Endothelial cell of umbilical vein (primary cell): ENCODE results near the gene CD1D. TPM values are rescaled to one million over a fixed set of nuclear protein-coding genes. Genes with fewer than 3 reads are reported as not detected.

Source experiments
- BruUV-seq: library from RNA; stranded (reverse); fragments of 400-500 nt; replicated peaks from 2 replicates; lab custom pipeline; 2021; lab: Mats Ljungman, UMichigan
- CTCF ChIA-PET: fragments of 300-600, 350-600 bp; sonication (Branson Sonifier 250); formaldehyde crosslinking; loops from one replicate; lab custom pipeline; 2021; ENCODE audit warnings: antibody characterized with exemption, inconsistent platforms; lab: Charles Lee
- POLR2A ChIA-PET: fragments of 300-600, 350-600 bp; sonication (Branson Sonifier 250); formaldehyde crosslinking; loops from one replicate; lab custom pipeline; 2021; ENCODE audit warnings: antibody characterized with exemption, inconsistent platforms; lab: Charles Lee
- DNase-seq: peaks from one replicate; pipeline ENCODE4 v3.0.0-alpha.2; 2011; ENCODE audit warnings: low read depth, low spot score
- FAIRE-seq: peaks from 2 replicates; lab custom pipeline; 2011; peaks lifted over from hg19 to GRCh38; lab: Jason Lieb, UNC
- H2AFZ ChIP-seq: 2 replicates; pipeline ENCODE4 v1.6.0; 2012; ENCODE audit warnings: low read depth, low read length, control low read depth, inconsistent platforms
- H3K27ac ChIP-seq: 2 replicates; pipeline ENCODE4 v1.5.1; 2011; ENCODE audit warnings: low read depth, mild to moderate bottlenecking, control low read depth, low read length, moderate library complexity; ENCODE audit not compliant: insufficient read depth
- H3K27me3 ChIP-seq, 2 experiments: 2 replicates each; pipeline versions ENCODE4 v1.6.0 to v1.6.1; 2011; ENCODE audit warnings: low read length in 2 of 2, mixed read lengths in 1 of 2; ENCODE audit not compliant: control insufficient read depth in 2 of 2, insufficient read depth in 2 of 2
- H3K36me3 ChIP-seq, 2 experiments: 2 replicates in 1 of 2; 3 replicates in 1 of 2; pipeline ENCODE4 v1.5.1; 2011; ENCODE audit warnings: low read length in 2 of 2, mild to moderate bottlenecking in 1 of 2, moderate library complexity in 1 of 2; ENCODE audit not compliant: control insufficient read depth in 2 of 2, insufficient read depth in 2 of 2; ENCODE audit errors: extremely low read depth in 1 of 2
- H3K4me1 ChIP-seq: 3 replicates; pipeline ENCODE4 v1.5.1; 2011; ENCODE audit warnings: mild to moderate bottlenecking, low read length; ENCODE audit not compliant: control insufficient read depth, insufficient read depth; ENCODE audit errors: extremely low read depth
- H3K4me2 ChIP-seq: 2 replicates; pipeline ENCODE4 v1.6.1; 2011; ENCODE audit warnings: low read length, control low read depth, mixed read lengths; ENCODE audit not compliant: insufficient read depth
- H3K4me3 ChIP-seq, 3 experiments: fragments of 200-600 bp in 1 of 3; sonication (generic), shearing (Covaris generic) in 1 of 3; replicated peaks in 1 of 3; 2 replicates each; pipeline ENCODE4 v1.5.1; 2011 to 2016; ENCODE audit warnings: control low read depth in 3 of 3, low read length in 3 of 3, mild to moderate bottlenecking in 2 of 3, inconsistent platforms in 1 of 3, low read depth in 1 of 3, moderate library complexity in 1 of 3; ENCODE audit not compliant: insufficient read depth in 1 of 3
- H3K79me2 ChIP-seq: 2 replicates; pipeline ENCODE4 v1.6.0; 2012; ENCODE audit warnings: low read length, inconsistent platforms; ENCODE audit not compliant: control insufficient read depth, insufficient read depth
- H3K9ac ChIP-seq: replicated peaks from 2 replicates; pipeline ENCODE3; 2011; ENCODE audit warnings: low read length, control low read depth; ENCODE audit not compliant: insufficient read depth; ENCODE audit errors: extremely low read depth
- H3K9me1 ChIP-seq: replicated peaks from 3 replicates; pipeline ENCODE4 v1.6.0; 2011; ENCODE audit warnings: mild to moderate bottlenecking, low read length; ENCODE audit not compliant: control insufficient read depth, insufficient read depth; ENCODE audit errors: extremely low read depth
- H3K9me3 ChIP-seq: replicated peaks from 2 replicates; pipeline ENCODE4 v1.5.1; 2012; ENCODE audit warnings: low read length, inconsistent platforms; ENCODE audit not compliant: control insufficient read depth, insufficient read depth
- H4K20me1 ChIP-seq: replicated peaks from 2 replicates; pipeline ENCODE3; 2011; ENCODE audit warnings: mild to moderate bottlenecking, low read length; ENCODE audit not compliant: control insufficient read depth, insufficient read depth; ENCODE audit errors: extremely low read depth
- CTCF ChIP-seq, 2 donors: IDR thresholded peaks; 1 replicate in 1 of 2; 2 replicates in 1 of 2; pipeline ENCODE4 v1.5.1; 2011; ENCODE audit warnings: low read length in 2 of 2, mild to moderate bottlenecking in 2 of 2, moderate library complexity in 2 of 2, control low read depth in 1 of 2, inconsistent platforms in 1 of 2, low read depth in 1 of 2; ENCODE audit not compliant: insufficient read depth in 1 of 2; ENCODE audit errors: extremely low read depth in 1 of 2
- EZH2 ChIP-seq: IDR thresholded peaks from 2 replicates; pipeline ENCODE4 v1.6.1; 2012; ENCODE audit warnings: borderline replicate concordance, low read depth, mild to moderate bottlenecking, moderate library complexity, low read length, inconsistent platforms; ENCODE audit not compliant: severe bottlenecking
- FOS ChIP-seq: IDR thresholded peaks from 2 replicates; pipeline ENCODE4 v1.6.1; 2011; ENCODE audit warnings: mild to moderate bottlenecking, low read length, moderate library complexity, borderline replicate concordance; ENCODE audit not compliant: insufficient read depth
- GATA2 ChIP-seq: IDR thresholded peaks from 2 replicates; pipeline ENCODE4 v1.7.0; 2011; ENCODE audit warnings: low read depth, mild to moderate bottlenecking, moderate library complexity, mixed read lengths, low read length; ENCODE audit not compliant: insufficient read length, insufficient read depth
- JUN ChIP-seq: IDR thresholded peaks from 2 replicates; pipeline ENCODE4 v1.6.1; 2011; ENCODE audit warnings: borderline replicate concordance, low read depth; ENCODE audit not compliant: insufficient read length, insufficient read depth
- MAX ChIP-seq: IDR thresholded peaks from 2 replicates; pipeline ENCODE4 v1.6.1; 2011; ENCODE audit not compliant: insufficient read depth, insufficient read length
- MYC ChIP-seq: IDR thresholded peaks from one replicate; pipeline ENCODE4 v1.6.1; 2011; ENCODE audit warnings: mild to moderate bottlenecking, low read depth, low read length
- POLR2A ChIP-seq: IDR thresholded peaks from 2 replicates; pipeline ENCODE4 v1.6.1; 2012; ENCODE audit warnings: low read depth, mild to moderate bottlenecking, control low read depth, low read length
- POLR2AphosphoS5 ChIP-seq: IDR thresholded peaks from 2 replicates; pipeline ENCODE4 v1.6.1; 2012; ENCODE audit warnings: low read depth, mild to moderate bottlenecking, control low read depth, low read length, moderate library complexity; ENCODE audit not compliant: insufficient read depth
- dilution Hi-C: fragments of 300-500 bp; cut with MboI; formaldehyde crosslinking; loops from one replicate; pipeline ENCODE4 v1.15.0; 2019; ENCODE audit warnings: low sequenced_read_pairs; ENCODE audit not compliant: extremely low pct_ligation_motif_present
- intact Hi-C: fragments of 100-400 bp; cut with micrococcal nuclease; formaldehyde crosslinking; loops from one replicate; pipeline ENCODE4 v1.10.0; 2022
- polyA plus RNA-seq, 4 experiments: library from polyadenylated mRNA; depleted of rRNA in 3 of 4; stranded (reverse) in 3 of 4; unstranded in 1 of 4; fragments of >200 nt; gene quantifications; 2 replicates each; pipeline versions ENCODE4 v1.2.1 to v1.2.3, GENCODE V29; 2011 to 2012; ENCODE audit warnings: missing spikeins in 1 of 4
- total RNA-seq: library from RNA; stranded (reverse); gene quantifications from 2 replicates; pipeline ENCODE4 v1.2.3, GENCODE V29; 2021

Gene CD1D
- total and polyA plus RNA-seq, 2 donors (not counting 3 experiments of a cell fraction or from before 2014, with no cell fraction given), result not detected

GRCh38 chr1:158189624-158190023 is 8.9 kb downstream of the CD1D start:
- H3K9ac ChIP-seq, result no peak overlapping the region
- H3K9me1 ChIP-seq, result no peaks in the 10 kb centered on the region
- H3K27ac ChIP-seq, result no peak overlapping the region
- no peaks in the 10 kb centered on the region for H3K4me1 ChIP-seq
- CTCF ChIA-PET, result interaction anchor here (1.0 to 3.2 kb wide), 2 partner anchors 14 to 610 kb away, joined by 3 to 16 read pairs; no protein-coding TSS in a partner anchor
- POLR2A ChIA-PET, result no interaction called here
- no peaks in the 10 kb centered on the region for H4K20me1 ChIP-seq
- H3K4me3 ChIP-seq, result no peak overlapping the region
- peaks cover 4 to 21% of the 10 kb centered on the region in 2 experiments for H3K27me3 ChIP-seq
- no peak for DNase-seq
- H3K4me2 ChIP-seq, result no peak overlapping the region
- FAIRE-seq, result no peak
- no peaks in the 10 kb centered on the region for H3K9me3 ChIP-seq
- TF ChIP-seq POLR2A (no peak), MAX (no peak), GATA2 (no peak), MYC (no peak), EZH2 (no peak), FOS (no peak), CTCF (IDR thresholded peaks at IDR 0.05; ENCODE audit: extremely low read depth in 1 of 2, insufficient read depth in 1 of 2, low read depth in 1 of 2, low read length in 2 of 2) (no peak), JUN (no peak), POLR2AphosphoS5 (no peak)
- dilution Hi-C loops (no loop called here), intact Hi-C loops (no loop called here)
- H3K79me2 ChIP-seq, result no peaks in the 10 kb centered on the region
- H2AFZ ChIP-seq, result no peak overlapping the region
- H3K36me3 ChIP-seq, result no peaks in the 10 kb centered on the region
- BruUV-seq, result no TSS peak
